Activated gamma-delta T cell treated with anti-CD3 and anti-CD28 coated beads, Interleukin-2, amount 50 U/mL, for 16 hours (primary cell): ENCODE measurements around the gene CARS1.

ENCODE experiments used
- DNase-seq: peaks from one replicate; pipeline ENCODE4 v3.0.0-alpha.2; 2020; ENCODE audit warnings: low read depth

Gene CARS1

DNA sequence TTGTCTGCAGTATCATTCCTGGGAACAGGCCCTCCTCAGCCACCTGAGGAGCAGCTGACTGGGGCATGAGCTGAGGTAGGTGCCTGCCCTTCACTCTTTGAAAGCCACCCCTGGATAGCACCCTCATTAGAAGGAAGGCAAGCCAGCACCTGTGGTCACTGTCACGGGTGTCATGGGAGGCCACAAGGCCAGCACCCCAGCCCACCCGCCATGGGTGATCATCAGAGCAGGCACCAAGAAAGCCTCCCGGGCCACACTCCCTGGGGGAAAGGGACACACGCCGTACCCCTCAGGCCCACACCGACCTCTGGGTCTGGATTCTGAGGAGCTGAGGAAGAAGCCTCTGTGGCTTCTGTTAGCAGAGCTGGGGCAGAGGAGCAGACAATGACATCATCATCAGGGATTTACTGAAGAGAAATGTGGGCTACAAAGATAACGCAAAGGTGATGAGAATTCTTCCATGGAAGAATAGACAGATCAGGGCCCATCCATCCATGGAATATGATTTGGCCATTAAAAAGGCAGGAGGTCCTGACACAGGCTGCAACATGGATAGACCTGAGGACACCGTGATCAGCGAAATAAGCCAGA is 48.4 kb downstream of the CARS1 start:
- no peak for DNase-seq

DNA sequence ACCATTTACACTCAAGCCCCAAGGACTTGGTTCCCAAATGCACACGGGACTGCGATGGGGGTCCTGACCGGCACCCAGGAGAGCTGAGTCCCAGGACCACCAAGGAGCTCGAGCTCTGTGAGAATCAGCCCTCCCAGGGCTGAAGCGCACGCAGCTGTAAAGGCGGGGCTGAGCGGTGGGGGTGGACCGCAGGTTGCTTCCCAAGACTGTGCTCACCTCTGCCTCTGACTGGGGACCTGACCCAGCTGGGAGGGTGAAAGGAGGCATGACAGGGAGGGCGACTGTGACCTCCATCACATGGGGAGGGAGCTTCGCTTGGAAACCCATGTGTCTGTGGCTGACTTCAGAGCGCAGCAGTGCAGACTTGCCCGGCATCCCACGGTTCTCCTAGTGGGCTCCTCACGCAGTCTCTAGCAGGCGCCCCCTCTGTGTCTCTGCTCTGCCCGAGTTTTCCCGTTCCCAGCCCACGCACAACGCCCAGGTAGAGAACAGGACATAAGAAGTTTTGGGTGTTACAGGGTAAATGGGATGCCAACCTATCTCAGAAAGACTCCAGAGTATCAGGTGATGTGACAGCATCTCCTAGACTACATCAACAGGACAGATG is 49.7 kb downstream of the CARS1 start:
- DNase-seq: no peak

DNA sequence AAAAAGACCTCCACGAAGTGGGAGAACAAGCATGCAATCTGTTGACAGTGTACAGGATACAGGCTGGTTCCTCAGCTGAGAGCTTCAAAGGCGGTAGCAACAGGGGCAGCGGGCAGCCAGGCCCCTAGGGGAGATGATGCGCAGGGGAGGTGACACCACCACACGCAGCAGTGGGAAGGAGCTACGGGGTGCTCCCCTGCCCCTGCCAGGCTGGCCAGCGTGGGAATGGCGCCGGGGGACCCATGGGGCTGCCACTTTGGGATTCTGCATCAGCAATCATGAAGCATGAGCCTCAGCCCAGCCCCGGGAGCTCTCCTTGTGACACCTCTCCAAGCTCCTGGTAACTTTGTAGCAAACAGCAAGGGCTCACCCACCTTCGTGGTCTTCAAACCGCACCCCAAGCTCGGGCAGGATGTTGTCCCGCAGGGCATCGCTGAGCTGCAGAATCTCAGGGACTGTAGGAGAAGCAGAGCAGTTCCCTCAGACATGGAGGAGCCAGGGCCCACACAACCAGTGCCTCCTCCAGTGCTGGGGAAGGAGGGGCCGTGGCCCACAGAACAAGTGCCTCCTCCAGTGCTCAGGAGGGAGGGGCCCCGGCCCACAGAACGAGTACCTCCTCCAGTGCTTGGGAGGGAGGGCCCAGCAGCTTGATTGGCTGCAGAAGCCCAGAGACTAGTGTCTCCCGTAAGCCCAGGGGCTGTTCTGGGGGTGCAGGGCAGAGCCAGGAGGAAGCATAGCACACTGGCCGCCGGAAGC is 50.5 kb downstream of the CARS1 start:
- no peak for DNase-seq

DNA sequence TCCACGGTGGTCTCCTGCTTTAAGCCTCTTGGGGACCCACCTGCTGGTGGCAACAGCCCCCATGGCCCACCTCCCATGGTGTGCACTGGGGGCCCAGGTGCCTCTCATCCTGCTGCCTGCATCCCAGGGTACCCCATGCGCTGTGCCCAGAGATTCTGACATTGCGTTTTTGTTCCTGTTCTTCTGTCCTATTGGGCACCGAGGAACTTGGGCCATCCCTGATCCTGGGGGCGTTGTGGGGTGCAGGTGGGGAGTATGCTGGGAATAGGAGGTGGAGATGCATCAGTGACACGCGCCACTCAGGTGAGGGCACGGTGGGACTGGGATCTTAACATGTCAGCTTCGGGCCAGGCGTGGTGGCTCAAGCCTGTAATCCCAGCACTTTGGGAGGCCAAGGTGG is 52.7 kb downstream of the CARS1 start:
- DNase-seq: no peak

DNA sequence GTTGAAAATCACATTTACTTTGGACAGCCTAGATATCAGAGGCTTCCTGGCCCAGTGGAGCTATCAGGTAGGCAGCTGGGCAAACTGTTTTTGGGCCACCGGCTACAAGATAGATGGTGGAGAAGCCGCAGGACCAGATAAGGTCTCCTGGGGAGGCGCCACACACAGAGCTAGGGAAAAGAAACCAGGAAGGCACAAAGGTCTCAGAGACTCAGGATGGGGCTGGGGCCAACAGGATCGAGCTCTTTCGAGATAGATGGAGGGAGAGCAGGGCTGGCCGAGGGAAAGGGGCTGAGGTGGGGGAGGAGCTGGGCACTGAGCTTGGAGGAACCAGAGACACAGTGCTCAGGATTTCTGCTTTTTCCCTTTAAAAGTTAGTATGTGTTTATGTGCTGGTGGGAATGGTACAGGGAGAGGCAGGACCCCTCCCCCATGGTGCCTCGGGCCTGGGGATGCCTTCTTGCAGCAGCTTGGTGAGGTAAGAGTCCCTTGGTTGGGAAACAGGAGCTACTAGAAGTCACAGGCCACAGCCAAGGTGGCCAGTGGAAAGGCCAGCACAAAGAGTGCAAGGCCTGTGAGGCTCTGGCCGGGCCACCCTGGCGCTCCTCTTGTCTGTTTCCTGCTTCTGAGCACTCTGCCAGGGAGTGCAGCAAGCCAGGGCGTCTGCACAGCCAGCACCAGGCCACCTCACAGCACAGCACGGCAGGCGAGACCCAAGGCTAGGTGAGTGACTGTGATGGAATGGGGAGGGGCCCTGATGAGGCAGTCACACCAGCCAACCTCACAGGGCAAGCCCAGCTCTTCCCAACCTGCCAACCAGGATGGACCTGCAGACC is 53.6 kb downstream of the CARS1 start:
- no peak for DNase-seq

DNA sequence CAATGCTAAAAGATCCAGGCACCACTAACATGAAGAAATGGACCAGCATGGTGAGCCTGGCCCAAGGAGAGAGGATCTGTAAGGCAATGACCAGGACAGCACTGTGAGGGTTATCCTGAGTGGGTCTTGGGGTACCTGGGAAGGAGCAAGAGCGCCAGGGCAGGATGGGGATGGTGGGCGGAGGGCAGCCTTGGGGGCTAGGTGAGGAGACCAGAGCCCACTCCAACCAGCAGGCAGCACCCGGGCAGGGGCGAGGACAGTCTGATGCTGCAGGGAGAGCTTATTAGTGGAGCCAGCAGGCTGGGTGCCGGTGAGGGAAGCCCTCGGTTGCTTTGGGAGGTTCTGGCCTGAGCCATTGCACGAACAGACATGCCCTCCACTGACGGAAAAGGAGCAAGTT is 54.4 kb downstream of the CARS1 start:
- DNase-seq: no peak

DNA sequence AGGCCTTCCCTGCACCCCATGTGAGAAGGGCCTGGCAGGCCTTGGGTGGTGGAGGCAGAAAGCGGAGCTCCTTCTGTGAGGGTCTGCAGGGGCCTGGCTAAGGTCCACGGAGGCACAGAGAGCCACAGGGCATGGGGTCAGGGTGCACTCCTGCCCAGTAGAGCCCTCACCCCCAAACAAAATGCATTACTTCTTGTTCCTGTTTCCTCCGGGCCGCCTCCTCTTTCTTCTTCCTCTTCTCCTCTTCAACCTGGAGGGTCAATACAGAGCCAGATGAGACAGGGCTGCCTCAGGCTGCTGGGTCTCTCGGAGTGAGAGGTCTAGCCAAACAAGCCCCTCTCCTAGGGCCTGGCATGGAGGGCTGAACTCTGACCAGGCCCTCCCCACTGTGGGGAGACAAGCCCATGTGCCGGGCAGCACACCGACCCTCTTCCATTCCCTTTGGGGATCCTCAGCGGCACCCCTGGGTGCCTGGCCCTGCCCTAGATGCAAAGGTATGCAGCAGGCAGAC is 54.8 kb downstream of the CARS1 start:
- no peak for DNase-seq

DNA sequence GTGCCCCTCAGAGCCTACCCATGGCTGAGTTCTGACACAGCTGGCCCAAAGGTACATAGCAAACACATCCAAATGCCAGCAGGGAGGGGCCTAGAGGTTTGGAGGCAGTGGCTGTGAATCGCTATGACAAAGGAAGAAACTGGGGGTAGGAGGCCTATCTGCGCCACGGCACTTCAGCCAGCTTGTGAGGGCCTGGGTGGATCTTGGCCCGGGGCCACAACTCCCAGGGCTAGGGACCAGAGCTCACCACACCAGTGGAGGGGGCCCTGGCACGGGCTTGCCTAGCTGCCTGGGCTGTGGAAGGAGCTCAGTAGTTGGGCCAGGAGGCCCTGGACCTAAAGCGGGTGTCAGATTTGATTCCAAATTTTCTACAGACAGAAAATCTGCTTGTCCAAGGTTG is 55.7 kb downstream of the CARS1 start:
- no peak for DNase-seq

DNA sequence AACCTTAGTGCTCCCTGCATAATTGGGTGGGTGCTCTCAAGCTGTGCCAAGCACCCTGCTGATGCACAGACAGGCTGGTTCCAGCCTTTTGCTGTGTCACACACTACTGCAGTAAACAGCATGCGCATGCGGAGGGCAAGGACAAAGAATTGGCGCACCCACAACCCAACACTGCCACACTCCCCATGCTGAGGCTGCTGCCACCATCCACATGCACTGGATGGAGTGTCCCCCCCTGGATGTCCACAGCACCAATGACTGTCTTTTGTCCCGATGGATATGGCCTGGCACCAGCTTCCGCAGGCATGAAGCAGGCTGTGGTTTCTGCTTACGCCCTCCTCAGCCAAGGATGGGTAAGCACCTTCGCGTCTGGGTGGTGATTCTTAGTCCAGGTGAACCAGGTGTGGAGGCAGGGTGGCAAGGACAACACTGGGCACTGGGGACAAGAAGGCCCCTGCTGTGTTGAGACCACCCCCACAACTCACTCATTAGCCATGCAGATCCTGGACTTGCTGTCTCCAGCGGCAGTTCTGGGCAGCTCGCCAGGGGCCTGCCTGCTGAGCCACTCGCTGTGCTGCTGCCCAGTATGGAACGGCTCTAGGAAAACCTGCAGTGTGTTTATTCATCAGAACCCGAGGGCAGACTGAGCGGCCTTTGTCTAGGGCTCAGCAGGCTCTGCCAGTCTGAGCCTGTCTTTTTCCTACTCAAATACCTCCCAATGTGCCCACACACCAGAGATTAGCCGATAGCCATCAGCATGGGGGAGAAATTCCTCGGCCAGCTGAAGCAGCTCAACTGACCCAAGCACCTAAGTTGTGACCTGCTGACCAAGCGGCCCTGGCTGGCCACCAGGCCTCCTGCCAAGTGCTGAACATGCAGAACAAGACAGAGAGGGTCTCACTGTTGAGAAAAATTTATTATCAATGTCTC is 56.9 kb downstream of the CARS1 start:
- DNase-seq: no peak

DNA sequence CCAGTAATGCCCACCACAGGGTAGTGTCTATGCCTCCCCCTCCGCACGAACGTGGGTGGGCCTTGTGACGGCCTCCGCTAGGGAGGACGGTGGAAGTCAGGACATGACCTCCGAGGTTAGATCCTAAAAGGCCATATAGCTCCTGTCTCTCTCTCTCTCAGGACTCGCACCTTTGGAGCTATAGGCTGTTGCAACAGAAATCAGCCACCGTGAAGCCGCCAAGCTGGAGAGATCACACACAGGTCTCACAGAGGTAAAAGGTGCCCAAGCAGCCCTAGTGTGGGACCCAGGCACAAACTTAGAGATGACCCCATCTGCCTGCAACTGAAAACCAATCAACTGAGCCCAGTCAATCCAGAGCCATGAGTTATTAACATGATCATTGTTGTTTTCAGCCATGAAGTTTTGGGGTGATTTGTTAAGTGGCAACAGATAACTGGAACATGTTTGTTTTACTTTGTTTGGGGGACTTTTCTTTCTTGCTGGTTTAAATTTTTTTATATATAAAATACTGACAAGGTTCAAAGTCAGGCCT is 57.7 kb downstream of the CARS1 start:
- no peak for DNase-seq

DNA sequence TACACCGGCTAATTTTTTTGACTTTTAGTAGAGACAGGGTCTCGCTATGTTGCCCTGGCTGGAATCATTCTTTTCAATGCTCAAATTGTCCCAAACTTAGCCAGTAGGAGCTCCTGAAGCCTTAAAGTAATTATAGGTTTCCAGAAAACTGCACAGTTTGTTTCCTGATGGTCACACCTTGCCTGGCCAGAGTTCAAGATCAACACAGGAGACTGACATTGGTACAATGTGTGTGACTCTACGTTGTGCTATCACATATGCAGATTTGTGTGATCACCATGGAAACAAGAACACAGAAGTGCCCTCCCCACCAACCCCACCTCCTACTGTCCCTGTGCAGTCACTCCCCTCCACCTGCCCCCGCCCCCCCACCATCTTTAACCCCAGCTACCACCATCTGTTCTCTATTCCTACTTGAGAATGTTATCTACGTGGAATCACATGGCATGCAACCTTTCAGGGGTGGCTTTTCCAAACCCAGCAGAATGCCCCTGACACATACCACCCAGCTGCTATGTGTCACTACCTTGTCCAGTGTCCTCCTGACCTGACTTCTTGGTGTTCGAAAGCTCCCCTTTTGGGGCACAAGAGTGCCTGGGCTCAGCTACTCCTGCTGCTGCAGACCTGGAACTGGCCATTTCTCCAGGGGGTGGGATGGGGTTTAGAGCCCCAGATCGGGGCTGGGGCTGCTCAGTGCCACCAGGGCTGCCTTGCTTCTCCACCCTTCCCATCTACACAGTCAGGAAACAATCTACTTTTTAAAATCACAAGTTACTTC is 59.0 kb downstream of the CARS1 start:
- DNase-seq: no peak

DNA sequence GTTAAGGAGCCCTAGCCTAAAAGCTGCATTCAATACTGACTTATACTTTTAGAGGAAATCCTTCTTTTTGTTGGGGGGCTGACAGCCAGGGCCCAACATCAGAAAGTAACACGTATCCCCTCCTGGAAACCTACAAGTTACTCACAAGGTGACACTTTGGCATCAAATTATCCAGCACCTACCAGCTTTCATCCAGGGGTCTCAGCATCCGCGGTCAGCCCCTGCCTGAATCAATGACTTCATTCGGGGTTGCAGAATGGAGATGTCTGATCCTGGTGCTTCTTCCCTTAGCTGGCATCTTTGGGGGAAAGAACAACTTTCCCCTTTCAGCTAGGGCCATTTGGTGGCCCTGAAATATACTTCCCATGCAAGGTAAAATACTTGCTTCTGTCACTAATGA is 59.8 kb downstream of the CARS1 start:
- no peak for DNase-seq

DNA sequence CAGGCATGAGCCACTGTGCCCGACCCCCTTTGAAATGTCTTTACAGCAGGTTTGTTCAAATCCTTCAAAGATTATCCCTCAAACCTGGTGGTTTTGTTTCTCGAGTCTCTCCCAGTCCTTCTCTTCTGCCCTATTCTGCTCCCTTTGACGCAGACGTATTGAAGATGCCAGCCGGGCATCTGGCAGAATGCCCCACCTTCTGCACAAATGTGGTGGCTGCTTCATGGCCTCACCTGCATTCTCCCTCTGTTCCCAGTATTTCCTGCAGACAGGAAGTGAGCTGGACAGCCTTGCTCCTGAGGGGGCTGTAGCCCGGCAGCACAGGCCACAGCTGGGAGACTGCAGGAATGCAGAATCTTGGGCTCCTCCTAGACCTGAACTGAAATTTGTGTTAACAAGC is 60.2 kb downstream of the CARS1 start:
- DNase-seq: no peak

DNA sequence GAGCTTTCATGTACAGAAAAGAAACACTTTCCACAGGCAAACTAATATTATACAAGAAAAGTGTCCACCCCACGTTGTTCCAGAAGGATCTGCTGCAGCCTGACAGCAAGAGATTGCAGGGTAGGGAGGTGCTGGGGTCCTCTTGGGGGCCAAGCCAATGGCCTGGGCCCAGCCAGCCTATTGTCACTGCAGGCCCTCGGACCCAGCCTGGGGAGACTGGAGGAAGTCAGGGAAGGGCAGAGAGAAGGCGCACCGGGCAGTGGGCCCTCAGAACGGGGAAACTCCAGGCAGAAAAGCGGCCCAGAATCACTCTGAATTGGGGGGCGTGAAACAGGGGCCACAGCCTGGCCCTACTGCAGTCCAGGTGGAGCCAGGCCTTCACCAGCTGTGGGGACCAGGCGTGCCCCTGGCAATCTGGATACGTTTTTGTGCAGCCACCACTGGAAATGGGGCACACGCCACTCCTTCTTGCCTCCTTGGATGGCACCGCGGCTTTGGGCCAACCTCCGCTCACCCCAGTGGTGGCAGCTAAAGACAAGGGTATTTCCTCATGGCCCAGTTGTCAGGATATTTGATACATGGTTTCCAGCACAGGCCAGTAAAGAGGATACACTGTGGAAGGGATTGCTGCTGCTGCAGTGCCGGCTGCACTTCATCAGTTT is 61.2 kb downstream of the CARS1 start:
- DNase-seq: no peak

DNA sequence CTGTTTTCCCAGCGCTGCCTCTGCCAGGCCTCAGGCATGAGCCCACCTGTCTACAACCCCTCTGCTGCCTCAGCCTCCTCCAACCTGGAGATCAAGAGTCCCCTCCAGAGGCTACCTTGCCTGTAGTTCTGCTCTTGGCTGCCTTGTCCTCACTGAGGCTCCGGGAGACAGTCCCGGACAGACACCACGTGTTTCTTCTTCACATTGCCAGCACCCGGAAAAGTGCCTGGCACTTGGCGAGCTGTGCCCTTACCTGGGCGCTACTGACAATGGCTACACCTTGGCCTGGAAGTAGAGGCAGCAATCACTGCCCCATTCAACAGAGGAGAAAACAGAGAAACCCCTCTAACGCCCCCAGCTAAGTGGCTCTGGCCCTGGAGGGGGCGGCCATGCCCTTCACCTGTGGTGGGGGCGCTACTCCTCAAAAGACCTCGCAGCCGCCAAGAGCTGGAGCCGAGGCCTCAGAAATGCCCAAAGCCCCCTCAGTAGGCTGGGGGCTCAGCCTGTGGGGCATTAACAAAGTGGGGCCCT is 62.1 kb downstream of the CARS1 start:
- DNase-seq: no peak

DNA sequence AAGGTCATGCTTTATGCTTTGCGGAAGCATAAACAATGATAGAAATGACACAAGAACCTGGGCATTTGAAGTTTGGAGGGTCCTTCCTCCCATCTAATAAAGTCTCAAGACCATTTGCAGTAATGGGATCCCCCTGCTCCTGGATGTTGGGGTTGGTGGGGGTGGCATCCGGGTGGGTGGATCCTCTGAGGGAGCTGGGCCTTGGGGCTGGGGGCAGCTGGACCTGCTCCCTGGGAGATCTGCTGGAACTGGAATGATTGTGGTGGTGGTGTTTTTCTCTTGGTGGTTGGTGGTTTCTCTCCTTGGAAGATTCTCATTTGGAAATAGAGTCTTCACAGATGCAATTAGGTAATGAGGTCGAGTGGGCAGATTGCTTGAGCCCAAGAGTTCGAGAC is 62.9 kb downstream of the CARS1 start:
- DNase-seq: no peak

DNA sequence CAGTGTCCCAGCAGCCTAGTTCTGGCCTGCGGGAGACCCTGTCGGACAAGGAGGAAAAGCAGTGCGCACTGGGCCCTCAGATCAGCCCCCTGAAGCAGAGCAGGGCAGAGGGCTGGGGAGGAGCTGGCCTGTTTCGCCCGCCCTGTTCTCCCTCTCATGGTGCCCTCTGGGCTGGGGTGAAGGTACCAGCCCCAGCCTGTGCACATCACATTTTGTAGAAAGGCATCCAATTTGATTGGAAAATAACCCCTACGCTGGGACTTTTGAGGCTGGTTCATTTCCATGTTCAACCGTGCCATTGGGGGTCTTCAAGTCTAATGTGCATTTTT is 64.3 kb downstream of the CARS1 start:
- no peak for DNase-seq

DNA sequence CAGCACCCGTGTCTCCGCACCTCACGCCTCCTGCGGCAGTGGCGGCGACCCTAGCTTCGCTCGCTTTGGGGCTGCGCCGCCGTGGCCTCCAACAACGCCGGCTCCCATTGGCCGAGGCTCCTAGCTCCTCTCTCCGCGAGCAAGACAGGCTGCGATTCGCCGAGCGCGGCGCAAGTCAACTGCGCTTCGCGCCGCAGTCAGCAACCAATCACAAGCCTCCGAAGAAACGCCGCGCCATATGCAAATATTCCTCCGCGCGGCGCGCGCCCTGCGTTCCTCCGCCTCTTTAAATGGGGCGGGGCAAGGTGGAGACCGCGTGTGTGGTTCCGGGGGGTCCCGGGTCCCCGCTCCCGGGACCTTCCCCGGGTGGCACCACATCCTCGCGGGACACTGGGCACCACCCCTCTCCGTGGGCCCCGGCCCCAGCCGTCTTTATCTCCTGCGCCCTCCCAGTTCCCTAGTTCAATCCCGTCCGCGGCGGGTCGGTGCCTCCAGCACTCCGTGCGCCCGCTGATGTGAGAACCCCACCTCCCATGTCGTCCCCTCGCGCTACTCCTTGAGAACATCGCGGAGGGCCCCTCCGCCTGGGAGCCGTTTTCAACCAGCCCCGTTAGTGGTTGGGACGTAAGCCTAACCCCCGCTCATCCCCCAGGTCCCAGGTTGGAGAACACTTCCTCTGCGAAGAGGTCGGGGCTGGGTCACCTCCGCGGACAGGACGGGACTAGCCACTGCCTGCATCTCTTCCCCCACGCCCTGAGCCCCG is 64.8 kb downstream of the CARS1 start, which contains the start of gene NAP1L4:
NAP1L4 (minus strand) TSS at position 96 of the 763 bp plus-strand sequence. CDS start 13,109 bp downstream, outside the sequence.
- DNase-seq: peak; percentile 93
